Natural killer cell (primary cell): ENCODE data around the gene CKMT2. TPM values are rescaled to one million over a fixed set of nuclear protein-coding genes. Genes with fewer than 3 reads are reported as not detected.

Source experiments
- ATAC-seq, 3 donors: fragments of 150-1000 bp in 2 of 3; fragments of 200-7000 bp in 1 of 3; cut with Tn5 transposase; 1 replicate in 1 of 3; 2 replicates in 2 of 3; pipeline ENCODE4 v1.10.0; 2021; ENCODE audit warnings: mild to moderate bottlenecking in 2 of 3, moderate library complexity in 2 of 3
- DNase-seq, 2 donors: peaks; one replicate each; pipeline versions ENCODE4 v3.0.0 to v3.0.0-alpha.2; 2013 to 2021; ENCODE audit warnings: mixed read lengths in 1 of 2
- H3K27ac ChIP-seq: one replicate; pipeline ENCODE4 v1.5.1; 2013; ENCODE audit warnings: mild to moderate bottlenecking, low read length
- H3K27me3 ChIP-seq: one replicate; pipeline ENCODE4 v1.6.1; 2013; ENCODE audit warnings: low read length; ENCODE audit not compliant: control insufficient read depth, insufficient read depth
- H3K36me3 ChIP-seq: one replicate; pipeline ENCODE4 v1.6.1; 2013; ENCODE audit warnings: low read length; ENCODE audit not compliant: control insufficient read depth, insufficient read depth
- H3K4me1 ChIP-seq: one replicate; pipeline ENCODE4 v1.6.1; 2013; ENCODE audit warnings: low read length; ENCODE audit not compliant: control insufficient read depth, insufficient read depth
- H3K4me3 ChIP-seq: one replicate; pipeline ENCODE4 v1.5.1; 2013; ENCODE audit warnings: low read length
- H3K9me3 ChIP-seq: one replicate; pipeline ENCODE4 v1.6.1; 2013; ENCODE audit warnings: low read length; ENCODE audit not compliant: control insufficient read depth, insufficient read depth
- H3K27ac Mint-ChIP-seq, 2 donors: one replicate each; pipeline ENCODE4 v1.8.0; 2022; ENCODE audit warnings: mild to moderate bottlenecking in 2 of 2, mixed read lengths in 2 of 2, moderate library complexity in 1 of 2
- H3K27me3 Mint-ChIP-seq, 2 donors: one replicate each; pipeline ENCODE4 v1.8.0; 2022; ENCODE audit warnings: low read depth in 2 of 2, mixed read lengths in 2 of 2
- H3K36me3 Mint-ChIP-seq: one replicate; pipeline ENCODE4 v1.8.0; 2022; ENCODE audit warnings: mixed read lengths
- H3K4me1 Mint-ChIP-seq, 2 donors: one replicate each; pipeline ENCODE4 v1.8.0; 2022; ENCODE audit warnings: mixed read lengths in 2 of 2
- H3K4me3 Mint-ChIP-seq: one replicate; pipeline ENCODE4 v1.8.0; 2022; ENCODE audit warnings: mild to moderate bottlenecking, moderate library complexity, mixed read lengths
- H3K9me3 Mint-ChIP-seq, 2 donors: one replicate each; pipeline ENCODE4 v1.8.0; 2022; ENCODE audit warnings: mixed read lengths in 2 of 2
- CTCF ChIP-seq: fragments of 200-600 bp; IDR thresholded peaks from one replicate; pipeline ENCODE4 v1.8.0; 2022; ENCODE audit warnings: antibody characterized with exemption
- WGBS: methylation state at CpG from one replicate; pipeline ENCODE4 v1.1.7; 2013; ENCODE audit warnings: missing lambda C conversion rate; ENCODE audit not compliant: insufficient coverage; 5-methylcytosine and 5-hydroxymethylcytosine counted together
- intact Hi-C: fragments of 100-400 bp; cut with micrococcal nuclease; formaldehyde crosslinking; loops from one replicate; pipeline ENCODE4 v1.14.2; 2022
- total RNA-seq, 4 donors: library from RNA; stranded (reverse); fragments of 120-200 nt in 1 of 4; gene quantifications; one replicate each; pipeline versions ENCODE4 v1.2.3 to v1.2.4, GENCODE V29; 2013 to 2022

CKMT2 gene
- total RNA-seq, 3 donors from 2014 or later (not counting 1 experiment from before 2014, with no cell fraction given) = not detected

GRCh38 chr5:81302596-81302995 is 69.5 kb downstream of the CKMT2 start:
- Mint-ChIP-seq H3K36me3 (no peaks in the 10 kb centered on the region), H3K27me3 (no peaks in the 10 kb centered on the region), H3K9me3 (no peaks in the 10 kb centered on the region), H3K4me1 (peaks cover 27 to 37% of the 10 kb centered on the region in 2 donors), H3K27ac (peak overlapping the region; percentile 97 to 99), H3K4me3 (peak overlapping the region; percentile 99)
- peaks cover 22% of the 10 kb centered on the region for H3K4me1 ChIP-seq
- no peak for DNase-seq
- no peak for ATAC-seq
- no peaks in the 10 kb centered on the region for H3K27me3 ChIP-seq
- 100% methylated on average over 2 of the region's 5 CpGs for WGBS
- TF ChIP-seq CTCF = no peak
- intact Hi-C loops = loop anchor here (5.0 kb wide), 1 partner anchor 1775 kb away; the partner anchor contains the start of genes TMEM167A and XRCC4
- no peaks in the 10 kb centered on the region for H3K36me3 ChIP-seq
- no peak overlapping the region for H3K27ac ChIP-seq
- no peak overlapping the region for H3K4me3 ChIP-seq
- no peaks in the 10 kb centered on the region for H3K9me3 ChIP-seq

GRCh38 chr5:81303563-81303962 is 70.4 kb downstream of the CKMT2 start:
- no peaks in the 10 kb centered on the region for H3K27me3 ChIP-seq
- peaks cover 22% of the 10 kb centered on the region for H3K4me1 ChIP-seq
- intact Hi-C loops = loop anchor here (5.0 kb wide), 1 partner anchor 1774 kb away; the partner anchor contains the start of genes TMEM167A and XRCC4
- H3K9me3 ChIP-seq = no peaks in the 10 kb centered on the region
- WGBS = no CpG with 5 or more reads among the region's 1 CpG
- Mint-ChIP-seq H3K4me3 (peak overlapping the region; percentile 73), H3K9me3 (no peaks in the 10 kb centered on the region), H3K27me3 (no peaks in the 10 kb centered on the region), H3K36me3 (no peaks in the 10 kb centered on the region), H3K4me1 (peaks cover 27 to 37% of the 10 kb centered on the region in 2 donors), H3K27ac (peak overlapping the region in 1 of 2 donors; percentile 77)
- H3K4me3 ChIP-seq = no peak overlapping the region
- H3K27ac ChIP-seq = no peak overlapping the region
- TF ChIP-seq CTCF = no peak
- DNase-seq (no peak), ATAC-seq (no peak)
- H3K36me3 ChIP-seq = no peaks in the 10 kb centered on the region

- ATAC-seq = no peak
- no peak for DNase-seq
- no peaks in the 10 kb centered on the region for H3K27me3 ChIP-seq
- H3K36me3 Mint-ChIP-seq = no peaks in the 10 kb centered on the region
- peaks cover 13 to 20% of the 10 kb centered on the region in 2 donors for H3K4me1 Mint-ChIP-seq
- H3K36me3 ChIP-seq = peaks cover 14% of the 10 kb centered on the region
- no peak overlapping the region for H3K4me3 ChIP-seq
- no peak overlapping the region for H3K27ac Mint-ChIP-seq
- no peak for TF ChIP-seq CTCF
- H3K9me3 Mint-ChIP-seq = no peaks in the 10 kb centered on the region
- no peak overlapping the region for H3K4me3 Mint-ChIP-seq
- peaks cover 13% of the 10 kb centered on the region for H3K4me1 ChIP-seq
- intact Hi-C loops = no loop called here
- H3K27ac ChIP-seq = no peak overlapping the region
- H3K9me3 ChIP-seq = no peaks in the 10 kb centered on the region
- no peaks in the 10 kb centered on the region for H3K27me3 Mint-ChIP-seq
These were observed 72.7 kb downstream of the CKMT2 start for GRCh38 chr5:81305785-81306184.

GRCh38 chr5:81308836-81309235 is 75.7 kb downstream of the CKMT2 start:
- Histone ChIP-seq H3K4me1 (no peaks in the 10 kb centered on the region), H3K27ac (no peak overlapping the region), H3K9me3 (no peaks in the 10 kb centered on the region), H3K27me3 (no peaks in the 10 kb centered on the region), H3K36me3 (peaks cover 39% of the 10 kb centered on the region), H3K4me3 (no peak overlapping the region)
- Mint-ChIP-seq H3K4me1 (no peaks in the 10 kb centered on the region), H3K36me3 (no peaks in the 10 kb centered on the region), H3K27ac (no peak overlapping the region), H3K9me3 (no peaks in the 10 kb centered on the region), H3K4me3 (no peak overlapping the region), H3K27me3 (no peaks in the 10 kb centered on the region)
- intact Hi-C loops = no loop called here
- 100% methylated on average over 1 of the region's 2 CpGs for WGBS
- ATAC-seq (no peak), DNase-seq (no peak)
- no peak for TF ChIP-seq CTCF
